Breast epithelium (tissue), 3 donors: ENCODE results near the gene ZNF407.

Experiments used
- CTCF ChIP-seq, 3 donors: fragments of 450-650 bp; IDR thresholded peaks; one replicate each; pipeline ENCODE4 v1.5.1; 2016 to 2017; ENCODE audit warnings: antibody characterized with exemption in 3 of 3, mild to moderate bottlenecking in 3 of 3, moderate library complexity in 3 of 3
- POLR2A ChIP-seq: fragments of 450-650 bp; IDR thresholded peaks from one replicate; pipeline ENCODE4 v1.6.1; 2016; ENCODE audit warnings: antibody characterized with exemption, mild to moderate bottlenecking, moderate library complexity

DNA sequence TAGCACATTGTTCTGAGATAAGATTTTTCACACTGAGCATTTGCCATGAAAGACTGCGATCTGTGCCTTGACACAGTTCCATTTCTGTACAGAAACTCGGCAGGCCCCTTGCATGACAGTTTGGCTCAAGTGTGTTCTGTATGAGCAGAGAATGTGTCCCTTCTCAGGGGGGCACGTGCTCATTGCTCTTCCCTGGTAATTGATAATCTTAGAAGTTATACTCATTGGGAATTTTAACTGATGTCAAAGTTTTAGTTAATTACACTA, 440.0 kb downstream of the ZNF407 start:
- TF ChIP-seq POLR2A (no peak), CTCF (IDR thresholded peaks at IDR 0.05) (no peak)
